Astrocyte of the cerebellum (primary cell): ENCODE measurements around the gene VTI1A.

Source experiments
- DNase-seq: peaks from one replicate; pipeline ENCODE4 v3.0.0-alpha.2; 2011; ENCODE audit warnings: low read depth
- H3K4me3 ChIP-seq: 2 replicates; pipeline ENCODE4 v1.5.1; 2011; ENCODE audit warnings: mild to moderate bottlenecking, low read depth, low read length, moderate library complexity
- in situ Hi-C: cut with HindIII; loops from 2 replicates; pipeline ENCODE4 v1.10.0; 2017; ENCODE audit warnings: low sequenced_read_pairs
- TF ChIP-seq, protein P1 (sequence below): IDR thresholded peaks from 2 replicates; pipeline ENCODE4 v1.5.1; 2012; ENCODE audit warnings: low read length, low read depth, moderate library complexity, mild to moderate bottlenecking; ENCODE audit errors: missing control alignments

VTI1A gene

DNA sequence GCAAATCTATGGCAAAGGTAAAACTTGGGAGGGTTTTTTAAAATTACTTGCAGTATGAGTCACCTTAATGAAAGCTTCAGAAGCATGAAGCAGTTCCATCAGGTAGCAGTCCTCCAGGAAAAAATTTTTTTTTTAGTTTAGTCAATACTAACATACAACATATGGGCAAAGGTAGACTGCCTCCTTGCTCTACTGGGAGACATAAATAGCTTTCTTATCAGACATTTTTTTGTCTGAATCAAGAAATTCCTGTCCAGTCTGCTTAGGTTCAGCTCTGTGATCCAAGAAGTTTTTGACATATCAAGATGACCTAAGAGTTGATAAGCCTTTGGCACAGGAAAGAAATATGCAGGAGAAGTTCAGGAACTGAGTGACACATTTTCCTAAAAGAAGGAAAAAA is 331.6 kb downstream of the VTI1A start:
- in situ Hi-C loops: loop anchor here (5.0 kb wide), 1 partner anchor 104 kb away; no protein-coding TSS in a partner anchor
- DNase-seq: no peak
- TF ChIP-seq, protein P1, sequence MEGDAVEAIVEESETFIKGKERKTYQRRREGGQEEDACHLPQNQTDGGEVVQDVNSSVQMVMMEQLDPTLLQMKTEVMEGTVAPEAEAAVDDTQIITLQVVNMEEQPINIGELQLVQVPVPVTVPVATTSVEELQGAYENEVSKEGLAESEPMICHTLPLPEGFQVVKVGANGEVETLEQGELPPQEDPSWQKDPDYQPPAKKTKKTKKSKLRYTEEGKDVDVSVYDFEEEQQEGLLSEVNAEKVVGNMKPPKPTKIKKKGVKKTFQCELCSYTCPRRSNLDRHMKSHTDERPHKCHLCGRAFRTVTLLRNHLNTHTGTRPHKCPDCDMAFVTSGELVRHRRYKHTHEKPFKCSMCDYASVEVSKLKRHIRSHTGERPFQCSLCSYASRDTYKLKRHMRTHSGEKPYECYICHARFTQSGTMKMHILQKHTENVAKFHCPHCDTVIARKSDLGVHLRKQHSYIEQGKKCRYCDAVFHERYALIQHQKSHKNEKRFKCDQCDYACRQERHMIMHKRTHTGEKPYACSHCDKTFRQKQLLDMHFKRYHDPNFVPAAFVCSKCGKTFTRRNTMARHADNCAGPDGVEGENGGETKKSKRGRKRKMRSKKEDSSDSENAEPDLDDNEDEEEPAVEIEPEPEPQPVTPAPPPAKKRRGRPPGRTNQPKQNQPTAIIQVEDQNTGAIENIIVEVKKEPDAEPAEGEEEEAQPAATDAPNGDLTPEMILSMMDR: no peak

DNA sequence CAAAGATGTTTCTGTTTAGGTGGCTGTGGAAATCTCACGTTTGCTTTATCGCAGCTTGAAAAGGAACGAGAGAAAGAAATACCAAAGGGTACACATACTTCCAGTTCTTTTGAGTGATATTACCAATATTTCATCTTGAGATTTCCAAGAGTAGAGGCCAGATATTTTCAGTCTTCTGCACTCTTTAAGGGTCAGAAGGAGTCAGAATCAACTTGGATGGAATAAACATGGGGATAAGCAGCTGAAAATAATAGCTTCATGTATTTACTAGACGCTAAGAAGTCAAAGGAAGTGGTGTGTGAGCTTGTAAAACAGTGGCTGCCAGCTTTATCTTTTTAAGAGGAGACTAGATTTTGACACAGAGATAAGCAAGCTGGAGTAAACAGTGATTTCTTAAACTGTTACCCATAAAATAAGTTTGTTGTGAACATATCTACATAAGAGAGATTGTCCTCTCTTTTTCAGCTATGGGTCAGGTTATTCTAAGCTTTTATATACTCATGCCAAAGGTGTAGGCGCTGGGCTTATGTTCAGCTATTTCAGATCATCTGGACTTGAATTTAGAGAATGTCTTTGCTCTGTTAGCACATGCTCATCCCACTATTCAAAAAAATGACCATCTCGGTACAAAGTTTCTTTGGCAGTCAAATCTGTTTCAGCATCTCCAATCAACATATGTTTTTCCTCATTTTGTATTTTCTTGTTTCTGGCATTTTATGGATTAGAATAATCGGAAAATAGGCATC is 332.2 kb downstream of the VTI1A start:
- no peak overlapping the region for H3K4me3 ChIP-seq
- in situ Hi-C loops: loop anchor here (5.0 kb wide), 1 partner anchor 103 kb away; no protein-coding TSS in a partner anchor
- no peak for DNase-seq
- TF ChIP-seq, protein P1: no peak

More for the DNA sequence above, 331.6 kb downstream of the VTI1A start:
- no peak overlapping the region for H3K4me3 ChIP-seq

DNA sequence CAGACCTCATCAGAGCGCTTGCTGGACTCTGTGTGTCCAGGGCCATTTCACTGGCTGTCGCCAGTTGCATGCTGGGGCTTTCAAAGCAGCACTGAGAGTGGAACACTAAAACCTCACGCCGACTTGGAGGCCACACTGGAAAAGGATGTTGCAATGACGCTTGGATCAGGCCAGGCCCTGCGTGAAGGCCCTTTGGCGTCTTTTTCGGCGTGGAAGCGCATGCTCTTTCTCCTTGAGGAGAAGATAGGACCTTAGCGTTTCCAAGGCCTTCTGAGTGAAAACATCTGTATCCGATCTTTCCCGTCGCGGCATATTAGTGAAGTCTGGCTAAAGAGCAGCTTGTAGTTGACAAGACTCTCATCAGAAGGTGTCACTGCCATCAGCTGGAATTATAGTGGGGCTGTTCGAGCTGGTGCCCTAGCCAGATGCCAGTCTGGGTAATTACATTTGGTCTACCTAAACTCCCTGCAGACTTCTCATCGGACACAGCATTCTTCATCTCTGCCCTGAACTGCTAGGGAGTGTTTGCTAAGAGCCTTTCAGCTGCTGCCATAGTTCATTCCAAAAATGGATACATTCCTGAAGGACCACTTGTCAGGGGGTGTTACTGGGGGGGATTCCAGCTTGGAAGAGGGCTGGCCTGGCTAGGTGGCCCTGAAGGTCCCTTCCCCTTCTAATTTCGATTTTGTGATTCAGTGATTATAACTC is 335.3 kb downstream of the VTI1A start:
- TF ChIP-seq, protein P1: no peak
- DNase-seq: no peak
- in situ Hi-C loops: no loop called here

DNA sequence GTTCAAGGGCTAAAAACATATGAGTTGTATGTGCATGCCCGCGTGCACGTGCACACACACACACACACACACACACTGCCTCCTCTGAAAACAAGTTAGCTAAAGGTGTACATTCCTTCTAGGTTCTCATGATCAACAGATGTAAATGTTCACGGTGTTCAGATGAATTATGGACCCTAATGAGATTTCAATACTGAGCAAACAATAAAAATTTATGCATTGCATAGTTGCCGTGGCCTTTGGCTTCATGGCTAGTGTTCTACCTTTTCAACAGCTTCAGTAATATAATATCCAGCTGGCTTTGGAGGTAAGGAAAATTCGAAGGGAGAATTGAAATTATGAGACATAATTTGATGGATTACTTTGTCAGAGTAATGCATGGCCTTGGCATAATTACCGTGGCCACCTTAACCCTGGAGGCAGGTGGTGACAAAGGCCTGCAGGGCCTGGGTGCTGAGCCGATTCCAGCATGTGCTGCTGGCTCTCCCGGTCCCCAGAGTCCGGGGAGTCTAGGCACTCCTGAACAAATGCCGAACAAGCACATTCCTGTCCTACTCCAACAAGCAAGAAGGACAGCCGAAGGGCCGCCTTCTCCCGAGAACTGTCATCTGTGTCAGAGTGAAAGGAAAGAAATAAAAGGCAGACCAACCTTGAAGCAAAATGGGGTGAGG is 336.5 kb downstream of the VTI1A start:
- no peak overlapping the region for H3K4me3 ChIP-seq
- TF ChIP-seq, protein P1: no peak
- DNase-seq: no peak
- in situ Hi-C loops: no loop called here

More for the DNA sequence above, 335.3 kb downstream of the VTI1A start:
- H3K4me3 ChIP-seq: no peak overlapping the region

DNA sequence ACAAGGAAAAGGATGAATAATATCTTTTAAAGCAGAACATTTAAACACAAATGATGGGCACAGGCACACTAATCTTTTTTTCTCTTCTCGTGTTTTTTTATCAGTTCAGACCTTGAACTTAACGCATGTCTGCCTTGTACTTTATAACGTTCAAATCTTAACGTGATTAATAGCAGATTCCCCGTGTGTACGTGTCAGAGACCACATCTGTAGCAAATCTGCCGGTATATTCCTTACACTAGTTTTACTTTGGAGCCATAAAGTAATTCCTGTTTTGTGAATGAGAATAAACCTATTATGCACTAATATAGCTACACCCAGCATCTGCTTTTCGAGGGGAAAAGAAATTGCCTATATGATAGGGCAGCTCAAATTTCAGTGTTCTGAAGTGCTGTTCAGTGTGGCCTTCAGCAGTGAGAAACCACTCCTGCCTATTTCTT is 337.0 kb downstream of the VTI1A start:
- TF ChIP-seq, protein P1: no peak
- no peak for DNase-seq
- H3K4me3 ChIP-seq: no peak overlapping the region
- in situ Hi-C loops: no loop called here

DNA sequence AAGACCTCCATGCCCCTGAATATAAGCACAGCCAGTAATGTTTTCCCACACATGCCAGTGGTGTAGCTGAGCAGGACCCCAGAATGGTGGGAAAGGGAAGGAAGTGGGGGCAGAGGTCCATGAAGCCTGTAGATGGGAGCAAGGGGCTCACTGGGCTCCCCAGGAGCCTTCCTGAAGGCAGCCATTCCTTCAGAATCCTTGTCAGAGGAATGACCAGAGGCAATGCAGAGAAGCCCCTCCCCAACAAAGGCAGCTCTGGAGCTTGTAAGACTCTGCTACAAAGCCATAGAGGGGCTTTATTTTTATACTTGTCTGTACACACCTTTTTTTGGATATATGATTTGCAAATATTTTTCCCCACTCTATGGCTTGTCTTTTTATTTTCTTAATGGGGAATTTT is 338.1 kb downstream of the VTI1A start:
- in situ Hi-C loops: no loop called here
- no peak overlapping the region for H3K4me3 ChIP-seq
- DNase-seq: no peak
- TF ChIP-seq, protein P1: no peak
